HG02970 (cell line): ENCODE results near the gene NECTIN2.
"Not testable (repeated sequence)": the region's sequence is repeated elsewhere in the genome, so short reads cannot be mapped to it uniquely, and the experiment has no call there.

Experiments used
- ATAC-seq: cut with Tn5 transposase; IDR thresholded peaks from one replicate; pipeline ENCODE4 v1.9.1; 2021; ENCODE audit warnings: mild to moderate bottlenecking, moderate library complexity, moderate number of reproducible peaks; ENCODE audit not compliant: unreplicated experiment, low FRiP score

The NECTIN2 gene

GRCh38 chr19:44904426-44904994, 58.4 kb downstream of the NECTIN2 start:
- no peak for ATAC-seq

GRCh38 chr19:44905437-44906160, 59.5 kb downstream of the NECTIN2 start, which contains the start of gene APOE:
TSS of gene APOE (plus strand) at chr19:44905796. CDS start at chr19:44906625, 829 bp downstream.
- no peak for ATAC-seq

GRCh38 chr19:44907613-44908012, 61.5 kb downstream of the NECTIN2 start:
- no peak for ATAC-seq

GRCh38 chr19:44908074-44908835, 62.2 kb downstream of the NECTIN2 start:
- no peak for ATAC-seq

- ATAC-seq = no peak
Measured at GRCh38 chr19:44908836-44909261, 62.8 kb downstream of the NECTIN2 start.

- no peak for ATAC-seq
Measured at GRCh38 chr19:44909775-44910174, 63.7 kb downstream of the NECTIN2 start.

- ATAC-seq = not testable (repeated sequence)
Measured at GRCh38 chr19:44911896-44912295, 65.8 kb downstream of the NECTIN2 start.

GRCh38 chr19:44912854-44913253, 66.8 kb downstream of the NECTIN2 start:
- no peak for ATAC-seq

GRCh38 chr19:44913512-44914432, 67.7 kb downstream of the NECTIN2 start:
- not testable (repeated sequence) for ATAC-seq

GRCh38 chr19:44914433-44915206, 68.5 kb downstream of the NECTIN2 start, which contains the start of gene APOC1:
TSS of gene APOC1 (plus strand) at chr19:44914608. CDS start at chr19:44914892, 284 bp downstream.
- peak; percentile 81 for ATAC-seq

- ATAC-seq = no peak
Measured at GRCh38 chr19:44924243-44924725, 78.2 kb downstream of the NECTIN2 start.

GRCh38 chr19:44925114-44925891, 79.2 kb downstream of the NECTIN2 start:
- no peak for ATAC-seq

- ATAC-seq = not testable (repeated sequence)
Measured at GRCh38 chr19:44926245-44927077, 80.4 kb downstream of the NECTIN2 start.

GRCh38 chr19:44927746-44928145, 81.6 kb downstream of the NECTIN2 start:
- no peak for ATAC-seq

GRCh38 chr19:44930088-44930487, 84.0 kb downstream of the NECTIN2 start:
- ATAC-seq = no peak

GRCh38 chr19:44931541-44931940, 85.4 kb downstream of the NECTIN2 start:
- ATAC-seq = no peak
